Smooth muscle cell of trachea (primary cell): ENCODE results near the gene ZNF605. TPM values are rescaled to one million over a fixed set of nuclear protein-coding genes. Genes with fewer than 3 reads are reported as not detected.

Source experiments
- total RNA-seq: library from RNA; depleted of rRNA; stranded (reverse); fragments of >200 nt; gene quantifications from 2 replicates; pipeline ENCODE4 v1.2.1, GENCODE V29; 2014

ZNF605 gene
- total RNA-seq = 12.2 and 13.1 TPM in 2 replicates

GRCh38 chr12:132956011-132956788 lies at the start of gene ZNF605:
ZNF605 (minus strand) TSS chr12:132956306; CDS start chr12:132945635, 10,671 bp downstream.

GRCh38 chr12:132986001-132986884 lies 30.1 kb upstream of the ZNF605 start, which contains the start of gene ZNF26:
ZNF26 (plus strand) TSS chr12:132986367; CDS start chr12:132986841, 474 bp downstream.

GRCh38 chr12:132887513-132888351 lies 68.4 kb downstream of the ZNF605 start, which contains the start of gene CHFR:
CHFR (minus strand) TSS chr12:132887605; CDS start chr12:132887328, 277 bp downstream.

Other genes with a start within 250 kb of the ZNF605 start
- gene PGAM5, start 245.5 kb downstream of the ZNF605 start, total RNA-seq = 29.2 and 39.9 TPM in 2 replicates
- gene ANKLE2, start 194.5 kb downstream of the ZNF605 start, total RNA-seq = 54.6 and 61.2 TPM in 2 replicates
- gene GOLGA3, start 127.4 kb downstream of the ZNF605 start, total RNA-seq = 120 and 180 TPM in 2 replicates
- gene CHFR, start 68.7 kb downstream of the ZNF605 start, total RNA-seq = 34.0 and 35.4 TPM in 2 replicates
- 20.4 and 28.1 TPM in 2 replicates for gene ZNF26, start 30.1 kb upstream of the ZNF605 start, total RNA-seq
- gene ZNF84, start 81.2 kb upstream of the ZNF605 start, total RNA-seq = 24.1 and 31.4 TPM in 2 replicates
- gene ZNF140, start 124.6 kb upstream of the ZNF605 start, total RNA-seq = 21.0 and 26.6 TPM in 2 replicates
- gene ZNF891, start 174.0 kb upstream of the ZNF605 start, total RNA-seq = 1.2 and 1.7 TPM in 2 replicates
- gene ZNF10, start 174.3 kb upstream of the ZNF605 start, total RNA-seq = 12.1 and 14.4 TPM in 2 replicates
- gene ZNF268, start 225.2 kb upstream of the ZNF605 start, total RNA-seq = 44.5 and 51.5 TPM in 2 replicates